Stimulated activated CD4-positive, alpha-beta T cell treated with anti-CD3 and anti-CD28 coated beads, Interleukin-12 subunit alpha, Interleukin-12 subunit beta, amount 100 ng/mL, for 48 hours (primary cell): ENCODE measurements around the gene SEMA4A.
"Not testable (repeated sequence)": the region's sequence is repeated elsewhere in the genome, so short reads cannot be mapped to it uniquely, and the experiment has no call there.

ENCODE experiments used
- DNase-seq, 3 donors: peaks; one replicate each; pipeline ENCODE4 v3.0.0-alpha.2; 2020; ENCODE audit warnings: low read depth in 2 of 3, low spot score in 1 of 3

The SEMA4A gene

GRCh38 chr1:156193208-156193487 is 39.8 kb downstream of the SEMA4A start:
- DNase-seq, result no peak

- DNase-seq, result peak; percentile 94 to 96 (median 95)
These were observed 40.3 kb downstream of the SEMA4A start, which contains the start of gene SLC25A44 for GRCh38 chr1:156193488-156194299. Gene SLC25A44, plus strand, starts transcription at chr1:156194104. Its CDS starts 5,744 bp downstream, at chr1:156199848.

DNA sequence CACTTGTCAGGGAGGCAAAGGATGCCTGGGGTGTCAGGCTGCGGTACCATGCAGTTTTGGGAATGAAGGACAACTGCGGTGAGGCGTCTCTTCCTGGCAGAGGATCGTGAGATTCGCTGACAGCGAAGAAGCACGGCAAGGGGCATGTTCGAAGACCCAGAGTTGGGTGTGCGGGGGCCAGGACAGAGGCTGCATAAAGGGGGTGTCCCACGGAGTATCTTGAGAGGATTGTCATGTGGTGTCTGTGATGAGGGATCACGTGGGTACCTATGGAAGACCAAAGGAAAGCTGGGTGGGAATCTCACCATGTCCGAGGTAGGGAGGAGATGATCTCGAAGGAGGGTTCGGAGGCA is 40.9 kb downstream of the SEMA4A start:
- no peak for DNase-seq

GRCh38 chr1:156195853-156196252 is 42.5 kb downstream of the SEMA4A start:
- DNase-seq, result no peak

DNA sequence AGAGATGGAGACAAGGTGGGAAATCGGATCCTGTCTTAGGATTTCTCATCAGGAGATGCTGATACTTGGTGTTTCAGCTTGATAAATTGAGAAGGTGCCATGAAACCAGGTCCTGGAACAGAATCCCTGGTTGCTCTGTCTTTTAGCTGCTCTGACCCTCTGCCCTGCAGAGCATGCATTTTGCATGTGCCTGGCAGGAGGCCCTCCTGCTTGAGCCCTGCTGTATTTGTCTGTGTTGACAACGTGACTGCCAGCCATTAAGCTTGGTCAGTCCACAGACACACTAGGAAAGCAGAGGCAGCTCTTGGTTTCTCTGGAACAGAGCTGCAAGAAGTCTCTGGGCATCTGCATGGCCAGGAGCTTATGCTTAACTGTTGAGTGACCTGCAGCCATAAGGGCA is 43.1 kb downstream of the SEMA4A start:
- no peak for DNase-seq

DNA sequence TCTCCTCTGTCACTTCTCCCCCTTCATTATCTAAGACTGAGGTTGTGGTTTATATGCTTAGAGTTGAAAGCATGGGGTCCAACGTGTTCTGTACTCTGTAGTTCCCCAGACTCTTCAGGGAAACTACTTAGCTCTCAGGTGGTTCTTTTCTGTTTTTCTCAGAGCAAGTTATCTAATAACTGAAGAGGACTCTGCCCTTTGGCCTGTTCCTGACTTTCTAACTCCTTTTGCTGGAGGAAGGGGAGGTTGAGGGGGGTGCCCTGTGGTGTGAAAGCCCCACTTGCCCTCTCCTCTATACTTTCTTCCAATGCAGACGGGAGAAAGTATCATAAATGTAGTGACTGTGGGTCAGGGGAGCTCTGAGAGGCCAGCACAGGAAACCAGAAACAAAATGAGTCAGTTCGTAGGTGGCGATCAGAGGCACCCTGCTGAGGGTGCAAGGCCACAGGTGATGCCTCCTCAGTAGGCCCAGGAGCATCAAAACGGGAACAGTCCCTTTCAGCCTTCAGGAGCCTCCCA is 45.5 kb downstream of the SEMA4A start:
- no peak for DNase-seq

- DNase-seq, result no peak
These were observed 46.7 kb downstream of the SEMA4A start for GRCh38 chr1:156200044-156200443.

DNA sequence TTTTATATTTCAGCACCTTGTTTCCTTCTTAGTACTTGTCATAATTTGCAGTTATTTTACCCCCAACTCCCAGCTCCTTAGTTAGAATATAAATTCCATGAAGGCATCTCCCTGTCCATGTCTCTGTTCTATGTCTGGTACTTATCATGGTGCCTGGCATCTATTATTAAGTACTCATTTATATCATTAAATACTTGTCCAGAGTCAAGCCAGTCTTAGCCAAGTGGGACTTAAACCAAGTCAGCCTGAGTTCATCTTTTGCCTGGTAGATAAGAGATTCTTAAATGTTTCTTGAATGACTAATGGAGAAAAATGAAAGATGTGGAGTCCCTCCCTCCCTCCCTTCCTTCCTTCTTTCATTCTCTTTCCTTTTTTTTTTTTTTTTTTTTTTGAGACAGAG is 49.9 kb downstream of the SEMA4A start:
- DNase-seq, result no peak

GRCh38 chr1:156204686-156205085 is 51.3 kb downstream of the SEMA4A start:
- DNase-seq, result no peak

DNA sequence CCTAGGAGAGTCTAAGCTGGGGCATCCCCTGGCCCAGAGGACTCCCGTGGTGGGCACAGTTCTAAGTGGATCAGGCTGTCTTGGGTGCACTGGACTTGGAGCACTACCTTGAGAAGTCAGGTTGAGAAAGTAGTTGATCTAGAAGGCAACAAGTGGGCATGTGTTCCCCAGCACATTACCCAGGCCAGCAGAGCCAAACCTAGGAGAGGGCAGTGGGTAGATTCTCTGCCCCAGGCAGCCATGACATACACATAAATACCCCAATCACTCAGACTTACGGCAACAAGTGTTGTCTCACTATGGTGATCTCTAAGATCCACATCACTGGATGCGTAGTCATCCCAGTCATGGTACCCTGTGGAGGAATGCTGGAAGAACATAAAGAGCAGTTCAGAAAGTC is 57.9 kb downstream of the SEMA4A start:
- no peak for DNase-seq

GRCh38 chr1:156212130-156212529 is 58.7 kb downstream of the SEMA4A start:
- no peak for DNase-seq

- peak; percentile 93 to 96 (median 95) for DNase-seq
These were observed 59.7 kb downstream of the SEMA4A start, which contains the start of gene PMF1 for GRCh38 chr1:156212833-156213643. Gene PMF1, plus strand, starts transcription at chr1:156213007. Its CDS starts 9 bp downstream, at chr1:156213016.

DNA sequence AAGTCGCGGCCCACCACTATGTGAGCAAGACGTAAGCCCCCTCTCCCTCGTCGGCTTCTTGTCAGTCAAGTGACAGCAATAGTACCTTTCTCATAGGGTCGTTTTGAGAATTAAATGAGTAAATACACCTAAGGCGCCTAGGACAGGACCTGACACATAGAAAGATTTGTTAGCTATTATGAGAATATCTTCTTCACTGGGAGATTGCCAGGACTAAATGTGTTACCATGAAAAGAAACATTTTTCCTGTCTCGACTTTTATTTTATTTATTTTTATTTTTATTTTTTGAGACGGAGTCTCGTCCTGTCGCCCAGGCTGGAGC is 60.2 kb downstream of the SEMA4A start:
- no peak for DNase-seq

DNA sequence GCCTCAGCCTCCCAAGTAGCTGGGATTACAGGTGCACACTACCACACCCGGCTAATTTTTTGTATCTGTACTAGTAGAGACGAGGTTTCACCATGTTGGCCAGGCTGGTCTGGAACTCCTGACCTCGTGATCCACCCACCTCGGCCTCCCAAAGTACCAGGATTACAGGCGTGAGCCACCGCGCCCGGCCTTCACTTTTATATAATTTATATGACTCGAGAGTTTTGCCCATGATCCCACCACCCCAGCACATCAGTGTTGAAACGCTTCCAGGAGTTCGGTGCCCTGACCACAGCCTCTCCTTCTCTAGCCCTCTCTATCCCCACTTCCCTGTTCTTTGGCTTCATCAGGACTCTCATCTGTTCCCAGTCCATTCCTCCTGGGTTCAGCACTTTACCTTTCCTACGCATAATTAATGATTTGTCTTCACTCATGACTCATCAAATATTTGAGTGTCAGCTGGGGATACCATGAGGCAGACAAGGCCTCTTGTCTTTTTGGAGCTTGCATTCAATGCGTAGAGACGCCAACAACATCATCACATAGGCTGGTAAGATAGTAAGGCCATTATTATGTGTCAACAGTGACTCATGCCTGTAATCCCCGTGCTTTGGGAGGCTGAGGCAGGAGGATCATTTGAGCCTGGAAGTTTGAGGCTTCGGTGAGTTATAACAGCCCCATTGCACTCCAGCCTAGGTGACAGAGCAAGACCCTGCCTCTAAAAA is 60.8 kb downstream of the SEMA4A start:
- no peak for DNase-seq

GRCh38 chr1:156216361-156217086 is 63.1 kb downstream of the SEMA4A start:
- DNase-seq, result not testable (repeated sequence)

DNA sequence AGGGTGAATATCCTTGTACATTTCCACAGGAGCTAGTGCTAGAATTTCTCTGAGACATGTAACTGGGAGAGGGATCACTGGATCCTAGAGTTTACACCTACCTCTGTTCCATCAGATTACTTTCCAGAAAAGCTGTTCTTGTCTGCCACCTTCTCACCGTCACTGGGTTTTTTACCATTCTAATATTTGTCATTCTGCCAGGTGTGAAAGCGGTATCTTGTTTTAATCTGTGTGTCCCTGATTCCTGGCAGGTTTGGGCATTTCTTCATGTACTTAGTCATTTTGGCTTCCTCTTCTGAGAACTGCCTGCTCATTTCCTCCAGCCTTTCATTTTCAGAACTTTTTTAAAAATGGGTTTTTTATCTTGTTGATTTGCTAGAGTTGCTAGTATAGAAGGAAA is 64.5 kb downstream of the SEMA4A start:
- no peak for DNase-seq

DNA sequence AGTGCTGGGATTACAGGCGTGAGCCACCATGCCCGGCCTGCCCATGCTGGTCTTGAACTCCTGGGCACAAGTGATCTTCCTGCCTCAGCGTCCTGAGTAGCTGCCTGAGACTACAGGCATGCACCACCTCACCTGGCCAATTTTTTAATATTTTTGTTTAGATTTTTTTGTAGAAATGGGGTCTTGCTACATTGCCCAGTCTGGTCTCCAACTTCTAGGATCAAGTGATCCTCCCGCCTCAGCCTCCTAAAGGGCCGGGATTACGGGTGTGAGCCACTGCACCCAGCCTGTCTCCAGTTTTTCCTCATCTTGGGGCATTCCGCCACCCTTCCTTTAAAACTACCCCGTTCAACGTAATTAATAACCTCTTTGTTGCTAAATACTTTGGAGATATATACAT is 66.8 kb downstream of the SEMA4A start:
- DNase-seq, result no peak

GRCh38 chr1:156221986-156222692 is 68.8 kb downstream of the SEMA4A start:
- DNase-seq, result no peak

GRCh38 chr1:156225677-156226014 is 72.3 kb downstream of the SEMA4A start:
- DNase-seq, result no peak

GRCh38 chr1:156226116-156226538 is 72.7 kb downstream of the SEMA4A start:
- peak in 1 of 3 donors; percentile 36 for DNase-seq
